Measurements from ENCODE around the gene TLCD2. TPM values are rescaled to one million over a fixed set of nuclear protein-coding genes. Genes with fewer than 3 reads are reported as not detected.

TLCD2 gene
- total and polyA plus RNA-seq, 12 donors = 0.96 to 6.0 (median 1.9) TPM

- Histone ChIP-seq H3K27me3 (no peaks in the 10 kb centered on the region), H3K27ac (peak overlapping the region; percentile 97 to 100 (median 98)), H3K4me3 (peak overlapping the region in 1 of 10 donors; percentile 81), H3K36me3 (peaks cover 0 to 11% (median 3%) of the 10 kb centered on the region in 9 donors), H3K4me1 (peaks cover 15 to 57% (median 37%) of the 10 kb centered on the region in 9 donors), H3K9me3 (no peaks in the 10 kb centered on the region)
- ATAC-seq = no peak
- TF ChIP-seq CTCF (IDR thresholded peaks at IDR 0.05) = no peak
- DNase-seq = no peak
- intact Hi-C loops (cut with DNase I) = loop anchor here in 2 of 10 donors (5.0 to 10.0 kb wide), 4 partner anchors 126 to 454 kb away; no protein-coding TSS in a partner anchor
- 64 to 67% methylated on average over 19 of the region's 19 CpGs for WGBS, 2 donors
Observed at GRCh38 chr17:1718362-1719165, 8.4 kb upstream of the TLCD2 start.

- Histone ChIP-seq H3K4me3 (peak overlapping the region; percentile 45 to 99 (median 81)), H3K9me3 (no peaks in the 10 kb centered on the region), H3K27me3 (no peaks in the 10 kb centered on the region), H3K36me3 (peaks cover 0 to 26% (median 18%) of the 10 kb centered on the region in 9 donors), H3K4me1 (peaks cover 17 to 60% (median 50%) of the 10 kb centered on the region in 9 donors), H3K27ac (peak overlapping the region; percentile 97 to 100 (median 98))
- no peak for TF ChIP-seq CTCF (IDR thresholded peaks at IDR 0.05)
- intact Hi-C loops (cut with DNase I) = loop anchor here in 3 of 10 donors (2.0 to 10.0 kb wide), 7 partner anchors 32 to 452 kb away; partner anchors contain the start of genes PRPF8 (in 1 of the 3) and RILP (in 1 of the 3)
- peak; percentile 77 to 97 for DNase-seq
- WGBS, 2 donors = 0% methylated on average over 13 of the region's 13 CpGs
- peak; percentile 53 to 79 (median 68) for ATAC-seq
Observed at GRCh38 chr17:1716912-1717695, 6.9 kb upstream of the TLCD2 start.

- no peaks in the 10 kb centered on the region for H3K27me3 ChIP-seq
- DNase-seq (peak; percentile 100), ATAC-seq (peak; percentile 73 to 86 (median 83))
- WGBS, 2 donors = 0% methylated on average over 67 to 70 of the region's 70 CpGs
- intact Hi-C loops (cut with DNase I) = loop anchor here in 3 of 10 donors (2.0 to 10.0 kb wide), 7 partner anchors 31 to 451 kb away; partner anchors contain the start of genes PRPF8 (in 1 of the 3) and RILP (in 1 of the 3)
- H3K9me3 ChIP-seq = no peaks in the 10 kb centered on the region
- TF ChIP-seq CTCF (IDR thresholded peaks at IDR 0.05) = peak in 3 of 9 donors; percentile 7 to 34 (median 14)
- H3K4me1 ChIP-seq = peaks cover 17 to 68% (median 51%) of the 10 kb centered on the region in 9 donors
- peak overlapping the region; percentile 98 to 100 (median 99) for H3K27ac ChIP-seq
- H3K36me3 ChIP-seq = peaks cover 0 to 34% (median 24%) of the 10 kb centered on the region in 9 donors
- H3K4me3 ChIP-seq = peak overlapping the region; percentile 81 to 99 (median 94)
Observed at GRCh38 chr17:1716076-1716911, 6.1 kb upstream of the TLCD2 start.
